Progenitor cell of endocrine pancreas (in vitro differentiated cells): ENCODE results near the gene RNF11. TPM values are rescaled to one million over a fixed set of nuclear protein-coding genes. Genes with fewer than 3 reads are reported as not detected.

Experiments used
- DNase-seq: peaks from one replicate; pipeline ENCODE4 v3.0.0; 2021; ENCODE audit warnings: low spot score; ENCODE audit not compliant: unreplicated experiment
- H3K27ac Mint-ChIP-seq: 2 replicates; pipeline ENCODE4 v1.8.0; 2021; ENCODE audit warnings: mild to moderate bottlenecking, moderate library complexity, mixed read lengths
- H3K27me3 Mint-ChIP-seq: 2 replicates; pipeline ENCODE4 v1.8.0; 2021; ENCODE audit warnings: mixed read lengths
- H3K36me3 Mint-ChIP-seq: 2 replicates; pipeline ENCODE4 v1.8.0; 2022; ENCODE audit warnings: mixed read lengths; ENCODE audit not compliant: insufficient read depth
- H3K4me1 Mint-ChIP-seq: 2 replicates; pipeline ENCODE4 v1.8.0; 2021; ENCODE audit warnings: low read depth, mixed read lengths
- H3K4me3 Mint-ChIP-seq: 2 replicates; pipeline ENCODE4 v1.8.0; 2021; ENCODE audit warnings: low read depth, mild to moderate bottlenecking, moderate library complexity, mixed read lengths
- H3K9me3 Mint-ChIP-seq: 2 replicates; pipeline ENCODE4 v1.8.0; 2021; ENCODE audit warnings: low read depth, mixed read lengths
- total RNA-seq: library from RNA; stranded (reverse); gene quantifications from 2 replicates; pipeline ENCODE4 v1.2.1, GENCODE V29; 2021
- TF ChIP-seq, protein P1 (sequence below): fragments of 200-600 bp; sonication (generic); IDR thresholded peaks from one replicate; pipeline ENCODE4 v1.5.0; 2021; ENCODE audit warnings: antibody characterized with exemption, mild to moderate bottlenecking; ENCODE audit not compliant: unreplicated experiment

The RNF11 gene
- total RNA-seq, 1 donor from 2014 or later, result 67.5 TPM

DNA sequence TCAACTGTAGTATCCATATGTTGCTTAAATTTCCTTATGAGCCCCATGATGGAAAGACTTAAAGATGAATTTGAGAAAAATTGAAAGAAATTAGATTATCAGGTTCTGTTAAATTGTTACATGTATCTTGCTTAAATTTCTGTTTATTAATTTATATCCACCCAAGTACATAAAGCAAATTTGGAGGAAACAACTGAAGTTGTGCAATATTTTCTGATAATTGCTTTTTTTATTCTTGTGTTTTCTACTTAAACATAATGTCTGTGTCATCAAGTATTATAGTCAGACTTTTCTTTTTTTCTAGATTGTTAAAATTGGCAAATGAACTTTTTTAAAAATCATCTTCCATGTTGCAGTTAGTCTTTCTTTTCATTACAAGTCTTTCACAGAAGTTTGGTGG is 36.8 kb downstream of the RNF11 start:
- Mint-ChIP-seq H3K9me3 (no peaks in the 10 kb centered on the region), H3K4me3 (no peak overlapping the region), H3K27ac (no peak overlapping the region), H3K27me3 (no peaks in the 10 kb centered on the region), H3K4me1 (peaks cover 2% of the 10 kb centered on the region), H3K36me3 (peaks cover 13% of the 10 kb centered on the region)
- TF ChIP-seq, protein P1, sequence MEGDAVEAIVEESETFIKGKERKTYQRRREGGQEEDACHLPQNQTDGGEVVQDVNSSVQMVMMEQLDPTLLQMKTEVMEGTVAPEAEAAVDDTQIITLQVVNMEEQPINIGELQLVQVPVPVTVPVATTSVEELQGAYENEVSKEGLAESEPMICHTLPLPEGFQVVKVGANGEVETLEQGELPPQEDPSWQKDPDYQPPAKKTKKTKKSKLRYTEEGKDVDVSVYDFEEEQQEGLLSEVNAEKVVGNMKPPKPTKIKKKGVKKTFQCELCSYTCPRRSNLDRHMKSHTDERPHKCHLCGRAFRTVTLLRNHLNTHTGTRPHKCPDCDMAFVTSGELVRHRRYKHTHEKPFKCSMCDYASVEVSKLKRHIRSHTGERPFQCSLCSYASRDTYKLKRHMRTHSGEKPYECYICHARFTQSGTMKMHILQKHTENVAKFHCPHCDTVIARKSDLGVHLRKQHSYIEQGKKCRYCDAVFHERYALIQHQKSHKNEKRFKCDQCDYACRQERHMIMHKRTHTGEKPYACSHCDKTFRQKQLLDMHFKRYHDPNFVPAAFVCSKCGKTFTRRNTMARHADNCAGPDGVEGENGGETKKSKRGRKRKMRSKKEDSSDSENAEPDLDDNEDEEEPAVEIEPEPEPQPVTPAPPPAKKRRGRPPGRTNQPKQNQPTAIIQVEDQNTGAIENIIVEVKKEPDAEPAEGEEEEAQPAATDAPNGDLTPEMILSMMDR, result no peak
- DNase-seq, result no peak

DNA sequence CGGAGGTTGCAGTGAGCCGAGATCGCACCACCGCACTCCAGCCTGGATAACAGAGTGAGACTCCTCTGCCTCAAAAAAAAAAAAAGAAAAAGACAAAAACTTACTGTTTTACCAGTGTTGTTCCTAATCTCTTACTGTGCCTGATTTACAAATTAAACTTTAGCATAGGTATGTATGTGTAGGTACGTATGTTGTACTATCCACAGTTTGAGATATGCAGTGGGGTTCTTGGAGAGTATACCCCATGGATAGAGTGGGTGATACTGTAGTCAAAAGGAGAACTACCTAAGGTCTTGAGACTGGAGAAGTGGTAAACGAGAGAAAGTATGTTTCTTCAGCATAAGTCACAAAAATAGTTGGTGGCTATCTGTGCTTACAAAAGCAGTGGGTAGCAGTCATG is 38.6 kb downstream of the RNF11 start:
- Mint-ChIP-seq H3K9me3 (no peaks in the 10 kb centered on the region), H3K27ac (no peak overlapping the region), H3K36me3 (peaks cover 13% of the 10 kb centered on the region), H3K4me3 (no peak overlapping the region), H3K4me1 (peaks cover 2% of the 10 kb centered on the region), H3K27me3 (no peaks in the 10 kb centered on the region)
- DNase-seq, result no peak
- TF ChIP-seq, protein P1, result no peak

DNA sequence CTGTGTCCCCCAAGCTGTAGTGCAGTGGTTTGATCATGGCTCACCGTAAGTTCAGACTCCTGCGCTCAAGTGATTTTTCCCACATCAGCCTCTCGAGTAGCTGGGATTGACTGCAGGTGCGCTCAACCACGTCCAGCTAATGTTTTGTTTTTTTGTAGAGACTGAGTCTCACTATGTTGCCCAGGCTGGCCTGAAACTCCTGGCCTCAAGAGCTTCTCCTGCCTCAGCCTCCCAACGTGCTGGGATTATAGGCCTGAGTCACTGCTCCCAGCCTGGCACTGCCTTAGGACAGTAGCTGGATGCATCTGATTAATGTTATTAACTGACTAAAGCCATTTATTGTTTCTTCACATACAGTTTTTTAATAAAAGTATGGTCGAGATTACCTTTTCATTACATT is 40.2 kb downstream of the RNF11 start:
- H3K36me3 Mint-ChIP-seq, result peaks cover 7% of the 10 kb centered on the region

DNA sequence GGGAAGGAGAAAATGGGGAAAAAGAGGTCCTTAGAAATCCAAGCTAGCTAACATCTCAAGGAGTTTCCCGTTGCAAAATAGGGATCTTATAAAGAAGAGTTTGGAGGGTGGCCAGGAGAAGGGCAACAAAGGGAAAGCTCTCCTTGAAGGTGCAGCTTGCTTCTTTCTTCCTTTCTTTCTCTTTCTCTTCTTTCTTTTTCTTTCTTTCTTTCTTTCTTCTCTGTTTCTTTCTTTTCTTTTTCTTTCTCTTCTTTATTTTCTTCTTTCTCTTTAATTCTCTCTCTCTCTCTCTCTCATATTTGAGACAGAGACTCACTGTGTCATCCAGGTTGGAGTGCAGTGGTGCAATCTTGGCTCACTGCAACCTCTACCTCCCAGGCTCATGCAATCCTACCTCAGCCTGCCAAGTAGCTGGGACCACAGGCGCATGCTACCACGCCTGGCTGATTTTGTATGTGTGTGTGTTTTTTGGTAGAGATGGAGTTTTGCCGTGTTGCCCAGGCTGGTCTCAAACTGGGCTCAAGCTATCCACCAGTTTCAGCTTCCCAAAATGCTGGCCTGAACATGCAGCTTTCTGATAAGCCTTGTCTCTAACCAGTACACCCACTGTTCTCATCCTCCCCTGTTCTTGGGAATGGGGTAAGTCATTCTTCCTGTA is 44.4 kb downstream of the RNF11 start:
- Mint-ChIP-seq H3K4me3 (no peak overlapping the region), H3K4me1 (peaks cover 14% of the 10 kb centered on the region), H3K27ac (no peak overlapping the region), H3K36me3 (peaks cover 2% of the 10 kb centered on the region), H3K9me3 (no peaks in the 10 kb centered on the region), H3K27me3 (no peaks in the 10 kb centered on the region)
- TF ChIP-seq, protein P1, result no peak
- DNase-seq, result no peak

More for the DNA sequence above, 40.2 kb downstream of the RNF11 start:
- Mint-ChIP-seq H3K27ac (no peak overlapping the region), H3K4me1 (no peaks in the 10 kb centered on the region), H3K9me3 (no peaks in the 10 kb centered on the region), H3K27me3 (no peaks in the 10 kb centered on the region), H3K4me3 (no peak overlapping the region)
- TF ChIP-seq, protein P1, result no peak
- DNase-seq, result no peak

DNA sequence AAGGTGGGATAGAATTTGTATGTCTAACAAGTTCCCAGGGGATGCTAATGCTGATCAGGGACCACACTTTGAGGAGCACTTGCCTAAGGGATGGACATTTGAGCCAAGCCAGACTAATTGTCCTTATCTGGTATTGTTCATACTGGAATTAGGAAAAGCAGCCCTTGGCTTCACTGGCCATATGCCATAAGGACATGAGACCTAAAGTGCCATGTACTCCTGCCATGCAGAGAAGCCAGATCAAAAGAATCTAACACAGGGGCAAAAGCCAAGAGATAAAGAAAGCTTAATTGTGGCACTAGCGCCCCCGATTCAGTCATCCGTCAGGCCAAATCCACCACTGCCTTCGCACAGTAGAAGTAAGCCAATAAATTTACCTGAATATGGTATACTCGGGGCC is 45.7 kb downstream of the RNF11 start:
- no peak overlapping the region for H3K27ac Mint-ChIP-seq
- DNase-seq, result no peak
- H3K36me3 Mint-ChIP-seq, result peaks cover 5% of the 10 kb centered on the region
- TF ChIP-seq, protein P1, result no peak
- H3K4me1 Mint-ChIP-seq, result peaks cover 14% of the 10 kb centered on the region
- H3K27me3 Mint-ChIP-seq, result no peaks in the 10 kb centered on the region
- H3K4me3 Mint-ChIP-seq, result no peak overlapping the region
- no peaks in the 10 kb centered on the region for H3K9me3 Mint-ChIP-seq
